HEK293T (cell line): Measurements from ENCODE around the gene SLC19A1.

ENCODE experiments used
- BHLHE40 ChIP-seq: fragments of 450-650 bp; IDR thresholded peaks from 2 replicates; pipeline ENCODE4 v1.6.1; 2016; ENCODE audit warnings: mild to moderate bottlenecking, moderate library complexity, borderline replicate concordance
- CTBP1 ChIP-seq: fragments of 450-650 bp; IDR thresholded peaks from 2 replicates; pipeline ENCODE4 v1.6.1; 2016; ENCODE audit warnings: borderline replicate concordance
- ELF4 ChIP-seq: fragments of 450-650 bp; IDR thresholded peaks from 2 replicates; pipeline ENCODE4 v1.6.1; 2017; ENCODE audit warnings: antibody characterized with exemption
- FOXA1 ChIP-seq: fragments of 450-650 bp; IDR thresholded peaks from 2 replicates; pipeline ENCODE4 v1.6.1; 2016; ENCODE audit warnings: mild to moderate bottlenecking
- FOXK2 ChIP-seq: fragments of 450-650 bp; IDR thresholded peaks from 2 replicates; pipeline ENCODE4 v1.6.1; 2016; ENCODE audit warnings: mild to moderate bottlenecking
- FOXM1 ChIP-seq: fragments of 450-650 bp; IDR thresholded peaks from 2 replicates; pipeline ENCODE4 v1.6.1; 2017; ENCODE audit warnings: mild to moderate bottlenecking, borderline replicate concordance
- HDGF ChIP-seq: fragments of 450-650 bp; IDR thresholded peaks from 2 replicates; pipeline ENCODE4 v1.6.1; 2017; ENCODE audit warnings: antibody characterized with exemption, borderline replicate concordance
- NFRKB ChIP-seq: fragments of 450-650 bp; IDR thresholded peaks from 2 replicates; pipeline ENCODE4 v1.6.1; 2016; ENCODE audit warnings: mild to moderate bottlenecking, moderate library complexity
- PKNOX1 ChIP-seq: fragments of 450-650 bp; IDR thresholded peaks from 2 replicates; pipeline ENCODE4 v1.6.1; 2016
- SP1 ChIP-seq: fragments of 450-650 bp; IDR thresholded peaks from 2 replicates; pipeline ENCODE4 v1.6.1; 2017
- SUZ12 ChIP-seq: fragments of 450-650 bp; IDR thresholded peaks from 2 replicates; pipeline ENCODE4 v1.6.1; 2016; ENCODE audit warnings: mild to moderate bottlenecking
- TARDBP ChIP-seq: fragments of 450-650 bp; IDR thresholded peaks from 2 replicates; pipeline ENCODE4 v1.6.1; 2016
- ZNF384 ChIP-seq: fragments of 450-650 bp; IDR thresholded peaks from 2 replicates; pipeline ENCODE4 v1.6.1; 2016

- TF ChIP-seq FOXA1: no peak
- no peak for TF ChIP-seq ELF4
- no peak for TF ChIP-seq FOXM1
- TF ChIP-seq NFRKB: no peak
- TF ChIP-seq SP1: no peak
- TF ChIP-seq TARDBP: no peak
- TF ChIP-seq ZNF384: no peak
- no peak for TF ChIP-seq CTBP1
- TF ChIP-seq BHLHE40: no peak
- no peak for TF ChIP-seq SUZ12
- TF ChIP-seq FOXK2: no peak
- TF ChIP-seq PKNOX1: no peak
- 0 out of 2 replicates have a peak, but pooled peaks have one; percentile 50 for TF ChIP-seq HDGF
These were observed 53.1 kb downstream of the SLC19A1 start for GRCh38 chr21:45488931-45489721.
